HCT116 (cell line): ENCODE measurements around the gene SLC25A33.

Experiments used
- CTCF ChIP-seq, 3 experiments: fragments of 200-600 bp in 1 of 3; sonication (generic) in 1 of 3; IDR thresholded peaks in 2 of 3; conservative IDR thresholded peaks in 1 of 3; 2 replicates each; pipeline ENCODE4 v1.5.1; 2012 to 2017; ENCODE audit warnings: low read depth in 2 of 3, low read length in 2 of 3, antibody characterized with exemption in 1 of 3, borderline replicate concordance in 1 of 3, control low read depth in 1 of 3, mild to moderate bottlenecking in 1 of 3, mixed read lengths in 1 of 3, mixed run types in 1 of 3, moderate library complexity in 1 of 3; ENCODE audit not compliant: insufficient read depth in 1 of 3
- ELF1 ChIP-seq: IDR thresholded peaks from 2 replicates; pipeline ENCODE4 v1.6.1; 2012; ENCODE audit warnings: low read depth, borderline replicate concordance
- EZH2phosphoT487 ChIP-seq: fragments of 200-600 bp; IDR thresholded peaks from 2 replicates; pipeline ENCODE4 v1.6.1; 2018; ENCODE audit warnings: antibody characterized with exemption, borderline replicate concordance
- FOSL1 ChIP-seq: IDR thresholded peaks from 2 replicates; pipeline ENCODE4 v1.6.1; 2012; ENCODE audit warnings: low read depth
- JUND ChIP-seq: IDR thresholded peaks from 2 replicates; pipeline ENCODE4 v1.6.1; 2012
- POLR2A ChIP-seq: IDR thresholded peaks from 2 replicates; pipeline ENCODE4 v1.7.0; 2011; ENCODE audit warnings: borderline replicate concordance; ENCODE audit not compliant: insufficient read depth, insufficient read length; ENCODE audit errors: extremely low read depth
- RAD21 ChIP-seq: IDR thresholded peaks from 2 replicates; pipeline ENCODE4 v1.6.1; 2012; ENCODE audit warnings: low read depth, mild to moderate bottlenecking
- REST ChIP-seq: IDR thresholded peaks from 2 replicates; pipeline ENCODE4 v1.6.1; 2012; ENCODE audit warnings: low read depth
- SRF ChIP-seq: IDR thresholded peaks from 2 replicates; pipeline ENCODE4 v1.6.1; 2012; ENCODE audit warnings: low read depth
- ZFX ChIP-seq: fragments of 450-650 bp; IDR thresholded peaks from 2 replicates; pipeline ENCODE4 v1.6.1; 2017

GRCh38 chr1:9593492-9594465 is 54.5 kb downstream of the SLC25A33 start:
- TF ChIP-seq CTCF (IDR thresholded peaks at IDR 0.05 in 2 of 3, conservative IDR thresholded peaks at IDR 0.05 in 1 of 3; ENCODE audit: borderline replicate concordance in 1 of 3, insufficient read depth in 1 of 3, low read depth in 2 of 3, low read length in 2 of 3) (no peak), ELF1 (no peak), RAD21 (no peak), ZFX (no peak), POLR2A (no peak), FOSL1 (no peak), EZH2phosphoT487 (no peak), SRF (no peak), REST (no peak), JUND (no peak)
